ENCODE measurements around the gene PC.

PC gene

DNA sequence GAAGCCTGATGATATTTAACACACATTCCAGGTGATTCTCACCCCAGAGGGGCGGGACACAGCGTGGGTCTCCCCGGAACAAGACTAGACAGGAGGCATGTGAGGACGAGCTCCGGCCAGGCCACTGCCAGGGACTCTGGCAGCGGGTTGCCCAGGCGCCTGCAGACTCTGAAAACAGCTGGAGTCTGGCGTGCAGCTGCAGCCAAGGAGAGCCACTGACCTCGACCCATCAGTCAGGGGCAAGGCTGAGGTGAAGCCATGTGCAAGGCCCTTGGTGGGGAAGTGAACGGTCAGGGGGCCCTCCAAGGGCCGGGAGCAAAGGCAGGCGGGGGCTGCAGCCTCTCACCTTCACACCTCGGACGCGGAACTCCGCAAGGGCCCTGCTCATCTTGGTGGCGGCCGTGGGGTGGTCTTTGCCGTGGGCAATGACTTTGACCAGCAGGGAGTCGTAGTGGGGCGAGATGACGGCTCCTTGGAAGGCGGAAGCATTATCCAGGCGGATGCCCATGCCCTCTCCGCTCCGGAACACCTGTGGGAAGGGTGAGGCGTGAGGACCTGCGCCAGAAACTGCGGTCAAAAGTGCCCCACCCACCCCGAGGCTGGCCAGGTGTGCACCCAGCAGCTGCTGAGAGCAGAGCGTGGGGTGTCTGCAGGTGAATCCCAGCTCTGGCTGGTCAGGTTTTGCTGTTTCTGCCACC lies 94.6 kb downstream of the PC start:
- DNase-seq, result no peak

DNA sequence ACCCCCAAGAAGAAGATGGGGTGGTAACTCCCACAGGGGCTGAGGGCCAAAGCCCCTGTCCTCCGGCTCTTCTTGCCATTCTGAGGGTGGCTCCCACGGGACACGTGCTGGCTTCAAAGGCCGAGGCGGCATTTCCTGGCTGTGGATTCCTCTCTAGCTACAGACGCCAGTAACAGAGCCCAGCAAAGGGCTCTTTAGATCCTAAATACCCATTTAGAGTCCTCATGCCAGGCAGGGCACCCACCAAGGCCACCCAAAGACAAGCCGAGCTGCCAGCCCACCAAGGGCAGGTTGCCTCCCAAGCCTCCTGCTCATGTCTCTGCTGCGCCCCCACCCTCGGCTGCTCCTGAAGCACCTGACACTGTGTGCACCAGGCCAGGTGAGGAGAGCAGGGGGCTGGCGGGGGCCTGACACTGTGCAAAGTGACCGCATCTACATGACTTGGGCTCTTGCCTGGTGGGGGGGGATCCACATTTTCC lies 95.6 kb downstream of the PC start:
- DNase-seq, result no peak

DNA sequence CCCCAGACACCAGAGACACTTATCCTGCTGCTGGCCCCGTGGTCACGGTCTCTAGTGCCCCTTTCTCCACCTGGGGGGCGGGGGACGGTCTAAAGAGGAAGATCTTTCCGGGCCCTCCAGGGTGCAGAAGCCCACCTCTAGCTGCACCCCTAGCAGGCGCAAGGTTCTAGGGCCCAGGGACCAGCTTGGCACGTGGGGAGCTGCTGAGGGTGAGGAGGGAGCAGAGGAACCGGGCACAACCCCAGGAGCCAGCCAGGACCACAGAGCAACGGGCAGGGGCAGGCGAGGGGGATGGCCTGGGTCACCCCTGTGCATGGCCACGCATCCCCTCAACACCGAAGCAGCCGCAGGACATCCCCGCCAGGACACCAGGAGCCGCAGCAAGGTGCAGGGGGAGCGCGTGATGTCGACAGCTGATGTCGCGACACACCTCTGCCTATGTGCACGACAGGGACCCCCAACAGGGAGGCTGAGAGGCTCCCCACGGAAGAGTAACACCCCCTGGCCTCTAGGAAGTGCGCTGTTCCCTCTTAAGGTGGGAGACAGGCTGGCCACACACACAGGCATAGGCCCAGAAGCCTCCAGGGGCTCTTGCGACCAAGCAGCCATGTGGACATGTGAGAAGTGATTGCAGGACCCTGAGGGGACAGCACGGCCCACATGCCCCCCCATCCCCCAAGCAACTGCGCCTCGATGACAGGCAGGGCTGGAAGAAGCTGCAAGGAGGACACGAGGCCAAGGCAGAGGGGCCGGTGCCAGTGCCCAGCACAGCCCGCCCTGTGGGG lies 96.2 kb downstream of the PC start:
- DNase-seq, result no peak

DNA sequence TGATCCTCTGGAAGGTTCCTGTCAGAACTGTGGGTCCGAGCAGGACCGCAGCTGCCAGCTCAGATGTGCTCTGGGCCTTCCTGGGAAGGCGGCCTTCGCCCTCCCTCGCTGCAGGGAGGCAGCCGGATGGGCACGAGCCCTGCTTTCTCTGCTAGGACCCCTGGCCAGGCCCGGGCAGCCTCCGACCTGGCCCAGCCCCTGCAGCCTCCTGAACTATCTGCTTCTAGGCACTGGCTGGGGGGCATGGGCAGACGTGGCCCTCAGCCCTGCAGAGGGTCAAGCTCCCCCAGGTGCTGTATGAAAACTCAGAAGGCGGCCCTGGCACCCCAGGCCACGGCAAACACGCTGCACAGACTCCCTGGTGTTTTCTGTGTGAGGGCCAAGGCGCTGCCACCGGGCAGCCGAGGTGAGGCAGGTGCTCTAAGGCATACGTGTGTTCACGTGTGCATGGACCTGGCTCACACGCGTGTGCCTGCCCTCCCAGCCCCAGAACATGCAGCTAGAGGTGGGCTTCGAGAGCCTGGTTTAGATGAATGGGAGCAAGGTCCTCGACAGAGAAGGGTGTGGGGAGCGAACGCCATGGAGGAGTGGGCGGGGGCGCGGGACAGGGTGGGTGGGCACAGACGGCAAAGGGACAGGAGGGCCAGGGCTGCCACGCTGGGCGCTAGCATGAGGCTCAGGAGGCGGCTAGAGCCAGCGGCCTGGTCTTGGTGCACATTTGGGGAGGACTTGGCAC lies 97.0 kb downstream of the PC start:
- no peak for DNase-seq

DNA sequence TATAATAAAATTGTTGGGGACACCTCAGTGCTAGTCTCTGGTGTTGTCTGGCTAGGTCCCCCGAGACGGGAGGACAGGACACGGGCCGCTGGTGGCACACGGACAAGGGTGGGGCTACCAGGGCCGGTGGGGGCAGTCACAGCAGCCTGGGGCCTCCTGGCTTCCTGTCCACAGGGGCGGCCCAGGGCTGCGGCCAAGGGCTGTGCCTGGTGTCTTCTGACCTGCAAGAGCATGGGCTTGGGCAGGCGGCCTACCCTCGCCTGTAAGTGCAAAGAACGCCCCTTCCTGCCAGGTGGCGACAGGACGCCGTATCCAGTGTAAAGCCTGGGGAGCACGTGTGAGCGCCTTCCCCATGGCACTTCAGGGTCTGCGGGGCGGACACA lies 97.7 kb downstream of the PC start:
- no peak for DNase-seq

DNA sequence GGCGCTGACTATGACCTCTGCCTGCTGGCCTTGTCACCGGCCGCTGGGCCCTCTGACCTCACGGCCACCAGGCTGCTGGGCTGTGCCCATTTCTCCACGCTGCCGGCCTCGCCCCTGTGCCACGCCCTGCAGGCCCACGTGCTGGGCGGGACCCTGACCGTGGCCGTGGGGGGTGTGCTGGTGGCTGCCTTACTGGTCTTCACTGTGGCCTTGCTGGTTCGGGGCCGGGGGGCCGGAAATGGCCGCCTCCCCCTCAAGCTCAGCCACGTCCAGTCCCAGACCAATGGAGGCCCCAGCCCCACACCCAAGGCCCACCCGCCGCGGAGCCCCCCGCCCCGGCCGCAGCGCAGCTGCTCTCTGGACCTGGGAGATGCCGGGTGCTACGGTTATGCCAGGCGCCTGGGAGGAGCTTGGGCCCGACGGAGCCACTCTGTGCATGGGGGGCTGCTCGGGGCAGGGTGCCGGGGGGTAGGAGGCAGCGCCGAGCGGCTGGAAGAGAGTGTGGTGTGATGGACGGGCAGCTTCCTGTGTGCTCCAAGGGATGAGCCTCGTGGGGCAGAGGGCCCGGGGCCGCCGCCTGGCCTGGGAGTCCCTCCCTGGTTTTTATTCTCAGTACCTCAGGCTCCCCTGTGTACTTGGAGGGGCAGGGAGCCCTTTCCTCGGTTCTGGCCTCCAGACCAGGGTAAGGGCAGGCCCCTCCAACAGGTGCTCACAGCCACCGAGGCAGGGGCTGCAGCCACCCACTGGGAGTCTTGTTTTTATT lies 98.3 kb downstream of the PC start:
- no peak for DNase-seq

DNA sequence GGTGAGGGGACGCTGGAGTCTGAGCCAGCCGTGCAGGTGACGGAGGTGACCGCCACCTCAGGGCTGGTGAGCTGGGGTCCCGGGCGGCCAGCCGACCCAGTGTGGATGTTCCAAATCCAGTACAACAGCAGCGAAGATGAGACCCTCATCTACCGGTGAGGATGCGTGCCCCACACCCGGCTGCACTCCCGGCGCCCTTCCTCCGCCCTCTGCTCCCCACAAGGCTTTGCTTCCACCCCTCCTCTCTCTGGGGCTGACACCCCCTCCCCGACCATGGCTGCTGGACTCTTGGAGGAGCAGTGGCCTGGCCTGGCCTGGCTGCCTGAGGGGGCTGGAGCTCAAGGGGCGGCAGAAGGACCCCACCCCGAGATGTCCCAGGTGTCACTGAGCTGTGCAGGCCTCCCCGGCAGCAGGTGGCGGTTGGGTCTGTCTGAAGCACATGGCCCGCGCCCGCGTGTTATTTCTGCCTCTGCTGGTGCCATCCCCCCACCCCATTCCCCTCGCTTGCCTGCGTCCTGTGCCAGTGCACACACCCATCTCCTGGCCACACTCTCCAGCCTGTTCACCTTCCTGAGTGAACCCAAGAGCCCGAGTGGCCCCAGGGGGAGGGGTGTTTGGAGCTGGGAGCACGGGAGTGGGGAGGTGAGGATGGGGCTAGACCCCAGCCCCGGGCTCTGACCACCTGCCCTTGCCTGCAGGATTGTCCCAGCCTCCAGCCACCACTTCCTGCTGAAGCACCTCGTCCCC lies 99.1 kb downstream of the PC start:
- DNase-seq, result no peak

DNA sequence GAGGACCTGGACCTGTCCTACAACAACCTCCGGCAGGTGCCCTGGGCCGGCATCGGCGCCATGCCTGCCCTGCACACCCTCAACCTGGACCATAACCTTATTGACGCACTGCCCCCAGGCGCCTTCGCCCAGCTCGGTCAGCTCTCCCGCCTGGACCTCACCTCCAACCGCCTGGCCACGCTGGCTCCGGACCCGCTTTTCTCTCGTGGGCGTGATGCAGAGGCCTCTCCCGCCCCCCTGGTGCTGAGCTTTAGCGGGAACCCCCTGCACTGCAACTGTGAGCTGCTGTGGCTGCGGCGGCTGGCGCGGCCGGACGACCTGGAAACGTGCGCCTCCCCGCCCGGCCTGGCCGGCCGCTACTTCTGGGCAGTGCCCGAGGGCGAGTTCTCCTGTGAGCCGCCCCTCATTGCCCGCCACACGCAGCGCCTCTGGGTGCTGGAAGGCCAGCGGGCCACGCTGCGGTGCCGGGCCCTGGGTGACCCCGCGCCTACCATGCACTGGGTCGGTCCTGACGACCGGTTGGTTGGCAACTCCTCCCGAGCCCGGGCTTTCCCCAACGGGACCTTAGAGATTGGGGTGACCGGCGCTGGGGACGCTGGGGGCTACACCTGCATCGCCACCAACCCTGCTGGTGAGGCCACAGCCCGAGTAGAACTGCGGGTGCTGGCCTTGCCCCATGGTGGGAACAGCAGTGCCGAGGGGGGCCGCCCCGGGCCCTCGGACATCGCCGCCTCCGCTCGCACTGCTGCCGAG lies 99.8 kb downstream of the PC start:
- DNase-seq, result no peak

DNA sequence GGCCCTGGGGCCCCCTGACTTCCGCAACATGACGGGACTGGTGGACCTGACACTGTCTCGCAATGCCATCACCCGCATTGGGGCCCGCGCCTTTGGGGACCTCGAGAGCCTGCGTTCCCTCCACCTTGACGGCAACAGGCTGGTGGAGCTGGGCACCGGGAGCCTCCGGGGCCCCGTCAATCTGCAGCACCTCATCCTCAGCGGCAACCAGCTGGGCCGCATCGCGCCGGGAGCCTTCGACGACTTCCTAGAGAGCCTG lies 100.3 kb downstream of the PC start:
- DNase-seq, result no peak

DNA sequence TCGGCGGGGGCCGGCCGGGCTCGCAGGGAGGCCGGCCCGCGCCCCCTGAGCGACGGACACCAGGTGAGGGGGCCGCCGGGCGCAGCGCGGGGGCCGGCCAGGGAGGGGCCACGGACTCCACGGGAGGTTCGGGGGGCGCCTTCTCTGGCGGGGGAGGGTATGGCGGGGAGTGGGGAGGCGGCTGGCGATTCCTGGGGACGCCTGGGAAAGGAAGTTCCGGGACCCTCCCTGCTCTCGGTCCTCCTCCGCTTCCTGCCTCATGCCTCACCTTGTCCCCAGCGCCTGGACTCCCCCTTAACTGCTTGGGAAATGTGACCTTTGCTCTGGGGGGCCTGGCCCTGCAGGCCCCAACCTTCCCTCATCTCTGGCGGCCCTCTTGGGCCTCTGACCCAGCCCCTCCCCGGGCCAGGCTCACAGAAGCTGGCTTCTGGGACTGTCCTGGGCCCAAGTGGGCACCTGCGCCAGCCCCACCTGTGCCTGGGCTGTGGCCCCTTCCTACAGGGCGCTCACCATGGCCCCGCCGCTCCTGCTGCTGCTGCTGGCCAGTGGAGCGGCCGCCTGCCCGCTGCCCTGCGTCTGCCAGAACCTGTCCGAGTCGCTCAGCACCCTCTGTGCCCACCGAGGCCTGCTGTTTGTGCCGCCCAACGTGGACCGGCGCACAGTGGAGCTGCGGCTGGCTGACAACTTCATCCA lies 100.8 kb downstream of the PC start:
- DNase-seq, result no peak

DNA sequence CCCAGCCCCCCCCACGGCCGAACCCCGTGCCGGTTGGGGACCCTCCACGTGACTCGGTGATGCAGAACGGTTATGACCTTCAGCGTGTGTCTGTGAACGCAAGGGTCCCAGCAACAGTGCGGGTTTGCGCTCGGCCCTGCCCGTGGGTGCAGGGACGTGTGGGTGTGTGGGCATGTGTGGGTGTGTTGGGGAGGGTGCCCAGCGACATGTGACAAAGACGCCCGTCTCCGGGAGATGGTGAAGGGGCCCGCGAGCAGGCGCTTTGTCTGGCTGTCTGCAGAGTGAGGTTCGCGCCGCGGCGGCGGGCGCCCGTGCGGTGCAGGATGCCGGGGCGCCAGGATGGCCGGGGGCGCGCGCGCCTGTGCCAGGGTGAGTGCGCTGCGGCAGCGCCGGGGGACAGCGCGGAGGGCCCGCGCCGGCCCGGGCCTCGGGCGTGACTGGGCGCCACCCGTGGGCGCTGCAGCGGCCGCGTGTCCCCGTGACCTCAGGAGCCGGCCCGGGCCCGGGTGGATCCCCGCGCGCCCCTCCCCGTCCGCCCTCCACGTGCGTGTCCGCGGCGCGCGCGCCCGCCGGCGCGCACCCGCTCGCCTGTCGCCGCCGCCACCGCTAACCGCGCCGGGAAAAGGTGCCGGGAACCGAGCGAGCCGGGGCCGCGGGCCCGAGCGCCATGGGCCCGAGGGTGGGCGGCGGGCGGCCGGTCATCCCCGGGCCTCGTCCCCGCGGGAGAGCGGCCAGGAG lies 101.5 kb downstream of the PC start, which contains the start of gene LRFN4:
Gene LRFN4 (plus strand): TSS at position 569 of the 738 bp plus-strand sequence. CDS start 681 bp downstream, outside the sequence.
- peak; percentile 60 for DNase-seq

DNA sequence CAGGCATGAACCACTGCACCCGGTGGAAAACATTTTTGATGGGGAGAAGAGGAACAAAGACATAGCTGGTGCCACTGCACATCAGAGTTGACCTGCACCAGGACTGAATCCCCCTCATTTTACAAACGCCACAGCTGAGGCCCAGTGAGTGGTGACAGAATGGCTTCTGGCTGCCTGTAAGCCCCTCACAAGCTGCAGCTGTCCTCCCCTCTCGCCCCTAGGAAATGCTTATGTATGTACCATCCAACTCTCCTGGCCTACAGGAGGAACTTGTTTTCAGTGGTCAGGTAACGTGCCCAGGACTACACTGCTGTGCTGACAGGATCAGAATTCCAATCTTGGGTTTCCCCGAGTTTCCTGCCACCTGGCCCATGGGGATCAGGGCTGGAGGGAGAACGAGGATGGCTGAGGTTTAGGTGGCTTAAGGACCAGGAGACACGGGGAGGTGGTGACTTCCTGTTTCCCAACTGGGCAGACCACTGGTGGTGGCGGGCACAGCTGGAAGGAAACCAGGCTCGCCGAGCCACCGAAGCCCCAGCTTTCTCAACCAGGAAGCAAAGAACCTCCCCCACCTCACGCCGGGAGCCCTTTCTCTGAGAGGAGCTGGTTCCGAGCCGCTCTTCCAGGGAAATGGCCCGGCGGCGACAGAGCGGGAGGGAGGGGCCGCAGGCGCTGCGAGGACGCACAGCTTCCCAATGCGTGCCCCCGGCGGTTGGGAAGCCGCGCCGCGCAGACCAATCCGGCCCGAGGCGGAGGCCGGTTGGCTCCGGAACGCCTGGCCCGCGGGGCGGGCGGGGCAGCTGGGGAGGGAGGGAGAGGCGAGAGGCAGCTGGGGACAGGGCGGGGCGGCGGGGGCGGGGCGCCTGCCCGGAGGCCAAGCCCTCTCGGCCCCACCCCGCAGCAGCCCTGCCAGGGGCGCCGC lies 102.3 kb downstream of the PC start:
- peak; percentile 80 for DNase-seq

DNA sequence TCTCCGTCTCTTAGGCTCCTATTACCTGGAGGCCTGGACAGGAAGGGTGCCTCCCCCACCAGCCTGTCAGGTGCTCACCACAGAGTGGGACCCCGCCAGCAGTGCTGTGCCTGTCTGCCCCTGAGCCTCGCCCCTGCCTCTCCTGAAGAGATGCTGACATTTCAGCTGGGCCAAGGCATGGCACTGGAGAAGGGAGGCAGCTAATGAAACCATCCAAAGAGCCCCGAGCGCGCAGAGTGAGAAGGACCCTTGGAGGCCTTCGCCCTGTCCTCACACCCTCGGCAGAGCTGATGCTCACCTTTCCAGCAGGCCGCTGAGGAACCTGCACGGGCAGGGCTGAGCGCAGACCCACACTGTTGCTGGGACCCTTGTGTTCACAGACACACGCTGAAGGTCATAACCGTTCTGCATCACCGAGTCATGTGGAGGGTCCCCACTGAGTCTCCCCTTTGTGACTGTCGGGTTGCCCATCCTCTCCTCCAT lies 103.4 kb downstream of the PC start:
- DNase-seq, result no peak

DNA sequence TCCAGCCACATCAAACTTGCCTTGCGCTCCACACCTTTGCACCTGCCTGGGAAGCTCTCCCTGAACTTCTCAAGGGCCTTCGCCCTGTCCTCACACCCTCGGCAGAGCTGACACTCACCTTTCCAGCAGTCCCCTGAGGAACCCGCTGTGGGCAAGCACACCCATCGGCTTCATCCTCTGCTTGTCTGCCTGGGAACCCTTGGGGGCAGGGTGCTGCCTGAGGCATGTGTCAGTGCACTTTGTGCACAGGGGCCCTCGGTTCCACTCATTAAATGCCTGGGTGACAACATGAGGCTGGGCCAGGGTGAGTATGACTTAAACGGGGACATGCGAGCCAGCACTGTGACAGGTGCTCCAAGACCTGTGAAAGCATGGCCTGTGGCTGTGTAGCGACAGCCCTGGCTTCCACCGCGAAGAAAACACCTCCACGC lies 103.9 kb downstream of the PC start:
- DNase-seq, result no peak

DNA sequence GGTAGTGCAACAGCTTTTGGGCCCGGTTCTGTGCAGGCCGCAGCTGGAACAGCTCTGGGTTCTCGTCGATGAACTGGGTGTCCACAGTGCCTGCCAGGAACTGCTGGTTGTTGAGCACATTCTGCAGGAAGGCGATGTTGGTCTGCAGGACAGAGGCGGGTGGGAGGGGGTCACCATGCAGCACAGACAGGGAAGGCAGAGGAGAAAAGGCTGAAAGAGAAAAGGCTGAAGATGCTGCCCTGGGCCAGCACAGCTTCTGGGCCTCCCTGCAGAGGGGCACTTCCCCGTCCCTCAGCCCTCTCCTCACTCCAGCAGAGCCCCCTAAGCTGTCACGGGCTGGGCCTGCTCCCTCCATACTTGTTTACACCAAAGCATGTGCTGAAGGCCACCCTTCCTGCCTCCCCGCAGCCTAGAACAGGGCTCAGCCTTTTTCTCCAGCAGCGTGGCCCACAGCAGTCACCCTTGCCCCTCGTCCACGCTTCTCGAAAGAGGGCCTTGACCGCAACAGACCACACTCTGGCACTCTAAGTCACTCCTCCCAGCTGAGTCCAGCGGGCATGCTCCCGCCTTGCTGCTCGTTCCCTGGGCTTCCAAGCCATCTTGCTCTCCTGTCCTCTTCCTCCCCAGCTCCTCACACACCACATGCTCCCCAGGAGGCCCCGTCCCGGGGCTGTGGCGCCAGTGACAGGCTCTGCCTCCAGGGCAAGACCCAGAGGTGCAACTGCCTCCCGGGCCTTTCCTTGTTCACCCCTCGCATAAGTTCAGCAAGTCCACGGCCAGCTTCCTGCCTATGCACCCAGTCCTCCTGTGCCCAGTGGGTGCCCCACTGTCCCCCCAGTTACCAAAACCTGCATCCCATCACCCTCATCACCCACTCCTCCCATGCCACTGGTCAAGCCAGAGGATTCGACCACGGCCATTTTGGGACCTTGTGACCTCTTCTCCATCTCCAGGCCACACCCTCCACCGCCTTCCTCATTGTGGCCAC lies 104.6 kb downstream of the PC start:
- no peak for DNase-seq

DNA sequence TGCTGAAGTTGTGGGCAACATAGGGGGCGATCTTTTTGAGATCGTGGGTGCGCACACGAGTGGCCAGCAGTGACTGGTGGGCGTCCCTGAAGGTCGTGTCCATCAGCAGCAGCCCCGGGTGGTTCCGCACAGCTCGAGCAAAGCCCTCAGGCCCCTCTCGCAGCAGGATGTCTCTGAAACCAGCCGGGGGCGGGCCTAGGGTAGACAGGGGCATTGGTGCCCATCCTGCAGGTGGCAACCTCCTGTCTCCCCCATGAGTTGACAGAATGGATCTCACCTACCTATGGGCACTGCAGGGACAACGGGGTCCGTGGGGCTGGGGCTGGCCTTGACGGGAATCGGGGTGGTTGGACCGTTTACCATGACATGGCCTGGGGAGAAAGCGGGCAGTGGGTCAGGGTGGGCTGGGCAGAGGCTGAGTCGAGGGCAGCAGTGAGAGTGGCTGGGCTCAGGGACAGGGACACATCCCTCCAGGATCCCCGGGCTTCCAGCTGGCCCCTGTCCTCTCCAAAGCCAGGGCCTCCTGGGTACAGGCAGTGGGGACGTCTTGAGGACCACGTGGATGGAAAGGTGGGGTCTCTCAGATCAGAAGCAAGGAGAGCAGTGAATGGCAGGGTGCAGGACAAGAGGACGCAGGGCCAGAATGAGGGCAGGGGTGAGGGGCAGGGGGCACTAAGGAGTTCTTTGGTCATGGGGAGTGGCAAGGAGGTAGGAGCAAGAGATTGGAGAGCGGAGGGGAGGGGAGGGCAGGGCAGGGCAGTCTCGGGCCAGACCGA lies 105.5 kb downstream of the PC start:
- DNase-seq, result no peak
